Epithelial cell of proximal tubule (primary cell): Measurements from ENCODE around the gene VPS41. TPM values are rescaled to one million over a fixed set of nuclear protein-coding genes. Genes with fewer than 3 reads are reported as not detected.

ENCODE experiments used
- DNase-seq: peaks from one replicate; pipeline ENCODE4 v3.0.0-alpha.2; 2011; ENCODE audit warnings: low read depth
- H3K4me3 ChIP-seq: 2 replicates; pipeline ENCODE4 v1.5.1; 2011; ENCODE audit warnings: low read depth, mild to moderate bottlenecking, low read length
- CTCF ChIP-seq: conservative IDR thresholded peaks from 2 replicates; pipeline ENCODE4 v1.5.1; 2012; ENCODE audit warnings: low read depth, mild to moderate bottlenecking, low read length
- total RNA-seq: library from RNA; depleted of rRNA; stranded (reverse); fragments of >200 nt; gene quantifications from 2 replicates; pipeline ENCODE4 v1.2.3, GENCODE V29; 2015

VPS41 gene
- total RNA-seq, 1 donor from 2014 or later = 22.7 TPM

- TF ChIP-seq CTCF = no peak
- DNase-seq = no peak
- no peak overlapping the region for H3K4me3 ChIP-seq
Observed at GRCh38 chr7:38773430-38773829, 135.6 kb downstream of the VPS41 start.

GRCh38 chr7:38760226-38760625 is 148.8 kb downstream of the VPS41 start:
- no peak for TF ChIP-seq CTCF
- DNase-seq = no peak

GRCh38 chr7:38759028-38759427 is 150.0 kb downstream of the VPS41 start:
- no peak overlapping the region for H3K4me3 ChIP-seq
- no peak for TF ChIP-seq CTCF
- no peak for DNase-seq

More at GRCh38 chr7:38760226-38760625, 148.8 kb downstream of the VPS41 start:
- no peak overlapping the region for H3K4me3 ChIP-seq

- no peak for TF ChIP-seq CTCF
- H3K4me3 ChIP-seq = no peak overlapping the region
- DNase-seq = no peak
Observed at GRCh38 chr7:38757931-38758330, 151.1 kb downstream of the VPS41 start.

GRCh38 chr7:38756521-38756920 is 152.5 kb downstream of the VPS41 start:
- TF ChIP-seq CTCF = no peak
- no peak for DNase-seq
- no peak overlapping the region for H3K4me3 ChIP-seq

GRCh38 chr7:38753347-38753746 is 155.6 kb downstream of the VPS41 start:
- H3K4me3 ChIP-seq = no peak overlapping the region
- TF ChIP-seq CTCF = no peak
- no peak for DNase-seq

- no peak for DNase-seq
- H3K4me3 ChIP-seq = no peak overlapping the region
- no peak for TF ChIP-seq CTCF
Observed at GRCh38 chr7:38751416-38751815, 157.6 kb downstream of the VPS41 start.
